Hepatocyte (in vitro differentiated cells): ENCODE results near the gene CLEC19A. TPM values are rescaled to one million over a fixed set of nuclear protein-coding genes. Genes with fewer than 3 reads are reported as not detected.

Experiments
- DNase-seq: peaks from one replicate; pipeline ENCODE4 v3.0.0-alpha.2; 2016; ENCODE audit warnings: low spot score
- H2AFZ ChIP-seq: fragments of 200-600 bp; sonication (generic); 2 replicates; pipeline ENCODE4 v1.6.0; 2016; ENCODE audit warnings: antibody characterized with exemption, mild to moderate bottlenecking
- H3K27ac ChIP-seq: fragments of 200-600 bp; sonication (generic); 2 replicates; pipeline ENCODE4 v1.5.1; 2016; ENCODE audit warnings: mild to moderate bottlenecking
- H3K27me3 ChIP-seq: fragments of 200-600 bp; sonication (generic); 2 replicates; pipeline ENCODE4 v1.6.1; 2016
- H3K36me3 ChIP-seq: fragments of 200-600 bp; sonication (generic); replicated peaks from 2 replicates; pipeline ENCODE4 v1.5.1; 2016; ENCODE audit warnings: low read depth; ENCODE audit not compliant: insufficient read depth
- H3K4me1 ChIP-seq: fragments of 200-600 bp; sonication (generic); 2 replicates; pipeline ENCODE4 v1.5.1; 2016; ENCODE audit warnings: mild to moderate bottlenecking, moderate library complexity; ENCODE audit not compliant: insufficient read depth
- H3K4me2 ChIP-seq: fragments of 200-600 bp; sonication (generic); 2 replicates; pipeline ENCODE4 v1.6.0; 2016
- H3K4me3 ChIP-seq: fragments of 200-600 bp; sonication (generic); 2 replicates; pipeline ENCODE4 v1.5.1; 2016; ENCODE audit warnings: mild to moderate bottlenecking
- H3K79me2 ChIP-seq: fragments of 200-600 bp; sonication (generic); 2 replicates; pipeline ENCODE4 v1.6.0; 2017; ENCODE audit warnings: mild to moderate bottlenecking
- H3K9me2 ChIP-seq: fragments of 200-600 bp; sonication (generic); replicated peaks from 2 replicates; pipeline ENCODE4 v1.6.0; 2017; ENCODE audit warnings: mild to moderate bottlenecking; ENCODE audit not compliant: insufficient read depth
- H3K9me3 ChIP-seq: fragments of 200-600 bp; sonication (generic); 2 replicates; pipeline ENCODE4 v1.5.1; 2016; ENCODE audit warnings: low read depth, mild to moderate bottlenecking
- H4K20me1 ChIP-seq: fragments of 200-600 bp; sonication (generic); 2 replicates; pipeline ENCODE4 v1.6.0; 2016; ENCODE audit warnings: mild to moderate bottlenecking; ENCODE audit not compliant: insufficient read depth, poor library complexity, severe bottlenecking
- CTCF ChIP-seq: fragments of 200-600 bp; sonication (generic); IDR thresholded peaks from 2 replicates; pipeline ENCODE4 v1.5.1; 2016; ENCODE audit warnings: antibody characterized with exemption, mild to moderate bottlenecking; ENCODE audit not compliant: poor library complexity
- EZH2 ChIP-seq: fragments of 200-600 bp; sonication (generic); IDR thresholded peaks from 2 replicates; pipeline ENCODE4 v1.6.1; 2016; ENCODE audit warnings: antibody characterized with exemption, mild to moderate bottlenecking, borderline replicate concordance
- EZH2phosphoT487 ChIP-seq: fragments of 200-600 bp; sonication (generic); IDR thresholded peaks from one replicate; pipeline ENCODE4 v1.6.1; 2018; ENCODE audit warnings: antibody characterized with exemption, mild to moderate bottlenecking, low read depth, moderate library complexity; ENCODE audit not compliant: unreplicated experiment, severe bottlenecking
- WGBS: methylation state at CpG from one replicate; pipeline ENCODE4 v1.1.6; 2016; ENCODE audit warnings: low lambda C conversion rate; ENCODE audit errors: missing lambda C conversion rate; 5-methylcytosine and 5-hydroxymethylcytosine counted together
- polyA plus RNA-seq: library from polyadenylated mRNA; unstranded; fragments of >200 nt; fragmentation: Nextera tagmentation; extraction: Ambion mirVana; gene quantifications from 2 replicates; pipeline ENCODE4 v1.2.1, GENCODE V29; 2016
- total RNA-seq: library from RNA; depleted of rRNA; stranded (reverse); fragments of >200 nt; gene quantifications from 2 replicates; pipeline ENCODE4 v1.2.3, GENCODE V29; 2014

CLEC19A gene
- total RNA-seq (not detected in 2 replicates), polyA plus RNA-seq (not detected in 2 replicates)

GRCh38 chr16:19285431-19285830, at the start of gene CLEC19A:
CLEC19A (plus strand) TSS chr16:19285731; CDS start chr16:19285852, 121 bp downstream.
- H3K4me3 ChIP-seq: no peak within 1 kb of the TSS
- TF ChIP-seq CTCF (no peak), EZH2 (no peak), EZH2phosphoT487 (no peak)
- H3K27ac ChIP-seq: no peak within 1 kb of the TSS
- H3K4me2 ChIP-seq: no peak within 1 kb of the TSS
- no peaks in the 10 kb centered on the region for H4K20me1 ChIP-seq
- H2AFZ ChIP-seq: no peak within 1 kb of the TSS
- no peaks in the 10 kb centered on the region for H3K9me2 ChIP-seq
- DNase-seq: no peak
- no peaks in the 10 kb centered on the region for H3K27me3 ChIP-seq
- H3K9me3 ChIP-seq: no peaks in the 10 kb centered on the region
- no peaks in the 10 kb centered on the region for H3K4me1 ChIP-seq
- 84% methylated on average over 2 of the region's 2 CpGs for WGBS
- no peaks in the 10 kb centered on the region for H3K79me2 ChIP-seq
- H3K36me3 ChIP-seq: no peaks in the 10 kb centered on the region

DNA sequence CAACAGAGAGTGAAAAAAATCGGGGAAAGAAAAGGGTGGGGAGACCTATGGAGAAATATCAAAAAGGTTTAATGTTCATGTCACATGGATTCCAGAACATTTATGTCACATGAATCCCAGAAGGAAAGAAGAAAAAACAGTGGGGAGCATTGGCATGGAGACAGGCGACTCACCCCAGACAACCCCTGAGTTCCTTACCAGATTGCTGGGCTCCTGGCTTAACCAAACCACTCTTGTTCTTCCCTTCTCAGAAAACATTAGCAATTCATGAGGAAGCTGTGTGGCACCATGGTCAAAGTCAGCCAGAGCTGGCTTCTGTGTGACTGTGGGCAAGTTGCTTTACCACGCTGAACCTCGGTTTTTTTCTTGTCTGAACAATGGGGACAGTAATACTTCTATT, 49.6 kb upstream of the CLEC19A start:
- Histone ChIP-seq H4K20me1 (no peaks in the 10 kb centered on the region), H3K36me3 (no peaks in the 10 kb centered on the region), H3K79me2 (no peaks in the 10 kb centered on the region), H3K9me2 (no peaks in the 10 kb centered on the region), H3K27me3 (no peaks in the 10 kb centered on the region), H3K4me2 (no peak overlapping the region), H3K27ac (peak overlapping the region; percentile 69), H3K9me3 (no peaks in the 10 kb centered on the region), H2AFZ (no peak overlapping the region), H3K4me3 (no peak overlapping the region), H3K4me1 (peaks cover 5% of the 10 kb centered on the region)
- TF ChIP-seq EZH2 (no peak), EZH2phosphoT487 (no peak), CTCF (no peak)
- WGBS: 96% methylated on average over 4 of the region's 4 CpGs
- no peak for DNase-seq

- Histone ChIP-seq H2AFZ (no peak overlapping the region), H3K9me2 (no peaks in the 10 kb centered on the region), H4K20me1 (no peaks in the 10 kb centered on the region), H3K36me3 (no peaks in the 10 kb centered on the region), H3K4me2 (no peak overlapping the region), H3K4me3 (no peak overlapping the region), H3K9me3 (no peaks in the 10 kb centered on the region), H3K27ac (peak overlapping the region; percentile 93), H3K4me1 (peaks cover 5% of the 10 kb centered on the region), H3K27me3 (no peaks in the 10 kb centered on the region), H3K79me2 (no peaks in the 10 kb centered on the region)
- peak; percentile 73 for DNase-seq
- TF ChIP-seq EZH2phosphoT487 (no peak), CTCF (no peak), EZH2 (no peak)
- WGBS: 58% methylated on average over 4 of the region's 4 CpGs
Observed at GRCh38 chr16:19236561-19237209, 48.8 kb upstream of the CLEC19A start.
